Measurements from ENCODE around the gene SIPA1L3. TPM values are rescaled to one million over a fixed set of nuclear protein-coding genes. Genes with fewer than 3 reads are reported as not detected.
A peak's percentile ranks its signal among the peaks of the same experiment; 100 is the strongest.

The SIPA1L3 gene
- total and polyA plus RNA-seq, 2 experiments from 2014 or later: 9.3 to 30.3 TPM

DNA sequence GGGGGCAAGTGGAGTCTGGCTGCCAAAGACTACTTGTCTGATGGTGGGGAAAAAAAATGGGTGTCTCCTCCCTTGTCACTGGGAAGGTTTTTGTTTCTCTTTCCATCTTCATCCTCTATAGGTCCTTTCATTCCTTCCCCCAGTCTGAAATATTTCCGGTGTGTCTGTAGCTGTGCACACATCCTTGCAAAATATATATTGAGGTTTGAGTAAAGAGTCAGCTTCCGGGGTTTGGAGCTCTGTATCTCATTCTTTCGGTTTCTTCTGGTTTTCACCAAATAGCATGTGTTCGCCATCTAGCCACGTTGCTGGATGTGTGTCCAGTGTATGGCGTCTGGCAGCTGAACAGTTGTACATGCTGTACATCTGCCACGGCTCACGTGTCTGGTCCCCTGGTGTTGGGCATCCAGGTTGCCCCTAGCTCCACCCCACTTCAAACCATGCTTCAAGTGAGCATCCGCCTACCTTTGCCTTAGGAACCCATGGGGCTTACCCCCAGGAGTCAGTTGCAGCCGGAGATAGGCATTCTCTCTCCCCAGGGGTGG lies 142.2 kb downstream of the SIPA1L3 start:
- no peak overlapping the region for H3K27ac ChIP-seq
- no peaks in the 10 kb centered on the region for H3K9me3 ChIP-seq (ENCODE audit: low read depth)
- H3K36me3 ChIP-seq: no peaks in the 10 kb centered on the region
- no peak overlapping the region for H3K4me3 ChIP-seq
- no peaks in the 10 kb centered on the region for H3K4me1 ChIP-seq (ENCODE audit: low read depth)
- H3K27me3 ChIP-seq: no peaks in the 10 kb centered on the region
- TF ChIP-seq, protein P1, sequence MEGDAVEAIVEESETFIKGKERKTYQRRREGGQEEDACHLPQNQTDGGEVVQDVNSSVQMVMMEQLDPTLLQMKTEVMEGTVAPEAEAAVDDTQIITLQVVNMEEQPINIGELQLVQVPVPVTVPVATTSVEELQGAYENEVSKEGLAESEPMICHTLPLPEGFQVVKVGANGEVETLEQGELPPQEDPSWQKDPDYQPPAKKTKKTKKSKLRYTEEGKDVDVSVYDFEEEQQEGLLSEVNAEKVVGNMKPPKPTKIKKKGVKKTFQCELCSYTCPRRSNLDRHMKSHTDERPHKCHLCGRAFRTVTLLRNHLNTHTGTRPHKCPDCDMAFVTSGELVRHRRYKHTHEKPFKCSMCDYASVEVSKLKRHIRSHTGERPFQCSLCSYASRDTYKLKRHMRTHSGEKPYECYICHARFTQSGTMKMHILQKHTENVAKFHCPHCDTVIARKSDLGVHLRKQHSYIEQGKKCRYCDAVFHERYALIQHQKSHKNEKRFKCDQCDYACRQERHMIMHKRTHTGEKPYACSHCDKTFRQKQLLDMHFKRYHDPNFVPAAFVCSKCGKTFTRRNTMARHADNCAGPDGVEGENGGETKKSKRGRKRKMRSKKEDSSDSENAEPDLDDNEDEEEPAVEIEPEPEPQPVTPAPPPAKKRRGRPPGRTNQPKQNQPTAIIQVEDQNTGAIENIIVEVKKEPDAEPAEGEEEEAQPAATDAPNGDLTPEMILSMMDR (IDR thresholded peaks at IDR 0.05; ENCODE audit: low read depth, low read length): no peak
- peak in 1 of 2 donors; percentile 49 for DNase-seq (ENCODE audit: low read depth in 1 of 2, low spot score in 1 of 2)

DNA sequence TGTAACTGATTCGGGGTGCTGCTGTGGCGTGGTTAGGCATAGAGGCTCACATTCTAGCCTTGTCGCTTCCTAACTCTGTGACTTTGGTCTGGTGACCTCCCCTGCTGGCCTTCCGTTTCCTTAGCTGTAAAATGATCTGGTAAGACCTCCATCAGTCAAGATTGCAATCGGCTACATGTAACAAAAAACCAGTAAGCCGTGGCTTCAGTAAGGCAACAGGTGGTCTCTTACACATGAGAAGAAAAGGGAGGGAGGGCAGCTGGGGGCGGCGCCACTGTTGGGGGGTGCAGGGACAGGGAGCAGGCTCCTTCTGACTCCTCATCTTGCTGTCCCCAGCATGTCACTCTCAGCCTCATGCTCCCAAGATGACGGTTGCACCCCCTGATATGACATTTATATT lies 148.0 kb downstream of the SIPA1L3 start:
- TF ChIP-seq, protein P1 (IDR thresholded peaks at IDR 0.05; ENCODE audit: low read depth, low read length): no peak
- H3K27ac ChIP-seq: no peak overlapping the region

DNA sequence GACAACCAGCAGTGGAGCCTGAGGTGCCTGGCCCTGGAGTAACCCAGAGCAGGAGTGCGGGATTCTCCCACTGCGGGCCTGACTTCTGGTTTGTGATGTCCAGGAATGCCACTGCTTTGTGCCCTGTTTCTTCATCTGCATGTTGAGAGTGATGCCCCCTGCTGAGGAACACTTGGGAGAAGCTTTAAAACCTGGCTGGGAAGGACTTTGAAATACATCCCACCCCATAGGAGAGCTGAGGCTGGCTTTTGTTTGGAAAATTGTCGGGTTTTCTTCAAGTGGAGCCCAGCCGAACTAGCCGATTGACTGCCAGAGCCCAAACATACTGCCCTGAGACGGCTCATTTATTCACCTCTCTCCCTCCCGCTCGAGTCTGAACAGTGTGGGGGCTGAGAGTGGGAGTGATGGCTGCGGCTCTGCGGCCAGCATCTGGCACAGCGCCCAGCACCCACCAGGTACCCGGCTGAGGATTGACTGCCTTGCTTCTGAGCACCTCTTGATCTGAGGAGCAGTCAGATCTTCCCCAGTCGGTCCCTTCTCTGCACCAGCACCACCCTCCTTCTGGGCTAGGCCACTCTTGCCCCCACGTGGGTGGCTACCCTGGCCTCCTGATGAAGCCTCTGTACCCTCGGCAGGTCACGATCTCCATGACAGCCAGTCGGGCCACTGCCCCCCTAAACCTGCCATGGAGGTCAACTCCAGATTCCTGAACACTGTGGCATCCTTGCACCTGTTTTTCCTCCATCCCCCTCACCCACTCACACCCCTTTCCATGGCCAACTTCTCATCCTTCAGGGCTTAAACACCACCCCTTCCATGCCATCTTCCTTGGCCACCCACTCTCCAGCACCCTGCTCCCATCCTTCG lies 148.9 kb downstream of the SIPA1L3 start:
- no peak overlapping the region for H3K4me3 ChIP-seq
- no peak for DNase-seq (ENCODE audit: low read depth in 1 of 2, low spot score in 1 of 2)
- no peak overlapping the region for H3K27ac ChIP-seq
- TF ChIP-seq, protein P1 (IDR thresholded peaks at IDR 0.05; ENCODE audit: low read depth, low read length): peak; percentile 12
- H3K4me1 ChIP-seq (ENCODE audit: low read depth): no peaks in the 10 kb centered on the region
- H3K36me3 ChIP-seq: no peaks in the 10 kb centered on the region
- no peaks in the 10 kb centered on the region for H3K9me3 ChIP-seq (ENCODE audit: low read depth)
- no peaks in the 10 kb centered on the region for H3K27me3 ChIP-seq

More for the DNA sequence above, 148.0 kb downstream of the SIPA1L3 start:
- Histone ChIP-seq H3K27me3 (no peaks in the 10 kb centered on the region), H3K4me3 (no peak overlapping the region), H3K36me3 (no peaks in the 10 kb centered on the region), H3K9me3 (ENCODE audit: low read depth) (no peaks in the 10 kb centered on the region), H3K4me1 (ENCODE audit: low read depth) (no peaks in the 10 kb centered on the region)
- DNase-seq (ENCODE audit: low read depth in 1 of 2, low spot score in 1 of 2): no peak

DNA sequence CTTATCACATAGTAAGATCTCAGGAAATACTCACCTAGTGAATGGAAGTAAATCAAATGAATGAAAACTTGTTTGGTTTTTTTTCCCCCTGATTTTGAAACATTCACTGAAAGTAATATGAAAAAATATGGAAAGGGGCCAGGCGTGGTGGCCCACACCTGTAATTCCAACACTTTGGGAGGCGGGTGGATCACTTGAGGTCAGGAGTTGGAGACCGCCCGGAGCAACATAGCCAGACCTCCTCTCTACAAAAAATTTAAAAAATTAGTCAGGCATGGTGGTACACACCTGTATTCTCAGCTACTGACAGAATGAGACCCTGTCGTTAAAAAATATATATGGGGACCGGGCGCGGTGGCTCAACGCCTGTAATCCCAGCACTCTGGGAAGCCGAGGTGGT lies 149.6 kb downstream of the SIPA1L3 start:
- TF ChIP-seq, protein P1 (IDR thresholded peaks at IDR 0.05; ENCODE audit: low read depth, low read length): no peak
- no peak for DNase-seq (ENCODE audit: low read depth in 1 of 2, low spot score in 1 of 2)

DNA sequence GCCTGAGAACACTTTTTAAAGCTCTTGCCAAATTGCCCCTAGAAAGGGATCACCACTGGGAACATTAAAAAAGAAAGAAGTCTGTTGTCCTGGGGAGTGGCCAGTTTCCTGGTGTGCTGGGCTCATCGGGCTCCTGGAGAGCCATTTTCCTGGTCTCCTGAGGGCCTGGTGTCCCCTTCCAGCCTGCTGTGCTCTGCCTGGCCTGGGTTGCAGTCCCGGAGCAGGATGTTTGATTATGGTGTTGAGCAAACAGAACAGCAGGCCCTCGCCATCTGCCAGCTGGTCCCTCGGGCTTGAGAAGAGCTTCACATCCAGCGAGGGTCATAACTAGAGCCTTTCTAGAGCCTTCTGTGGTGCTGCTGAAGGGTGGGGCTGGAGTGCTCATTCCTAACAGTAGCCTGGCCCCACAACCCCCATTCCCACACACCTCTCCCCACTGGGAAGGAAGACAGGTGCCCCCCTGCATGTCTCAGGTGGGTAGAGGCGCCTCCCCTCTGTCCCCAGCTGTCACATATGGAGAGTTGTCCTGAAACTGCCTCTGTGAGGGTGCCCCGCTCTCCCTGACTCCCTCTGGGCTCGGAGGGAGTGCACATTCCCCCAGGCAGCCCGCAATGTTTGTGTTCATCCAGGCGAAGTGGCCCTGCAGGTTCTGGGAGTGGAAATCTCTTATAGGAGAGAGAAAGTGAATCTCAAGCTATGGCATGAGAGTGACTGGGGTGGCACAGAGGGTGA lies 151.1 kb downstream of the SIPA1L3 start:
- H3K27ac ChIP-seq: no peak overlapping the region
- TF ChIP-seq, protein P1 (IDR thresholded peaks at IDR 0.05; ENCODE audit: low read depth, low read length): no peak
- no peaks in the 10 kb centered on the region for H3K36me3 ChIP-seq
- no peaks in the 10 kb centered on the region for H3K27me3 ChIP-seq
- no peak for DNase-seq (ENCODE audit: low read depth in 1 of 2, low spot score in 1 of 2)
- H3K4me3 ChIP-seq: no peak overlapping the region
- H3K4me1 ChIP-seq (ENCODE audit: low read depth): peaks cover 2% of the 10 kb centered on the region
- no peaks in the 10 kb centered on the region for H3K9me3 ChIP-seq (ENCODE audit: low read depth)

More for the DNA sequence above, 149.6 kb downstream of the SIPA1L3 start:
- no peak overlapping the region for H3K4me3 ChIP-seq
- H3K36me3 ChIP-seq: no peaks in the 10 kb centered on the region
- H3K4me1 ChIP-seq (ENCODE audit: low read depth): no peaks in the 10 kb centered on the region
- H3K9me3 ChIP-seq (ENCODE audit: low read depth): no peaks in the 10 kb centered on the region
- H3K27ac ChIP-seq: no peak overlapping the region
- H3K27me3 ChIP-seq: no peaks in the 10 kb centered on the region
